Nephron (organoid): Measurements from ENCODE around the gene PLD1.

Source experiments
- H3K27ac Mint-ChIP-seq, 3 experiments: 2 replicates each; pipeline ENCODE4 v1.8.0; 2020; ENCODE audit warnings: mixed read lengths in 3 of 3, mild to moderate bottlenecking in 2 of 3, moderate library complexity in 1 of 3
- H3K27me3 Mint-ChIP-seq: 2 replicates; pipeline ENCODE4 v1.8.0; 2021; ENCODE audit warnings: low read depth, mild to moderate bottlenecking, moderate library complexity, mixed read lengths
- H3K36me3 Mint-ChIP-seq: 2 replicates; pipeline ENCODE4 v1.8.0; 2020; ENCODE audit warnings: low read depth, mixed read lengths
- H3K4me1 Mint-ChIP-seq: 2 replicates; pipeline ENCODE4 v1.8.0; 2020; ENCODE audit warnings: mixed read lengths
- H3K4me3 Mint-ChIP-seq, 3 experiments: 2 replicates each; pipeline ENCODE4 v1.8.0; 2020; ENCODE audit warnings: mild to moderate bottlenecking in 3 of 3, mixed read lengths in 3 of 3, moderate library complexity in 2 of 3
- H3K9me3 Mint-ChIP-seq: 2 replicates; pipeline ENCODE4 v1.8.0; 2020; ENCODE audit warnings: mixed read lengths
- CTCF ChIP-seq, 3 experiments: fragments of 200-600 bp; sonication (generic); IDR thresholded peaks; one replicate each; pipeline ENCODE4 v1.5.0; 2021; ENCODE audit warnings: antibody characterized with exemption in 3 of 3; ENCODE audit not compliant: unreplicated experiment in 3 of 3

The PLD1 gene

GRCh38 chr3:171585039-171585438 is 225.2 kb downstream of the PLD1 start:
- Mint-ChIP-seq H3K9me3 (no peaks in the 10 kb centered on the region), H3K27me3 (peaks cover 3% of the 10 kb centered on the region), H3K4me3 (no peak overlapping the region), H3K36me3 (no peaks in the 10 kb centered on the region), H3K27ac (no peak overlapping the region), H3K4me1 (no peaks in the 10 kb centered on the region)
- TF ChIP-seq CTCF (IDR thresholded peaks at IDR 0.05; ENCODE audit: unreplicated experiment in 3 of 3), result no peak

GRCh38 chr3:171584100-171584499 is 226.2 kb downstream of the PLD1 start:
- Mint-ChIP-seq H3K27ac (no peak overlapping the region), H3K4me1 (no peaks in the 10 kb centered on the region), H3K4me3 (no peak overlapping the region), H3K9me3 (no peaks in the 10 kb centered on the region), H3K27me3 (peaks cover 3% of the 10 kb centered on the region), H3K36me3 (no peaks in the 10 kb centered on the region)
- no peak for TF ChIP-seq CTCF (IDR thresholded peaks at IDR 0.05; ENCODE audit: unreplicated experiment in 3 of 3)

GRCh38 chr3:171574556-171575240 is 235.6 kb downstream of the PLD1 start:
- TF ChIP-seq CTCF (IDR thresholded peaks at IDR 0.05; ENCODE audit: unreplicated experiment in 3 of 3), result no peak
- Mint-ChIP-seq H3K4me3 (no peak overlapping the region), H3K9me3 (peaks cover 21% of the 10 kb centered on the region), H3K4me1 (no peaks in the 10 kb centered on the region), H3K27me3 (peaks cover 4% of the 10 kb centered on the region), H3K36me3 (no peaks in the 10 kb centered on the region), H3K27ac (no peak overlapping the region)

- Mint-ChIP-seq H3K4me1 (peaks cover 22% of the 10 kb centered on the region), H3K4me3 (no peak overlapping the region)
Measured at GRCh38 chr3:171569571-171570132, 240.6 kb downstream of the PLD1 start.

GRCh38 chr3:171568766-171569165 is 241.5 kb downstream of the PLD1 start:
- Mint-ChIP-seq H3K4me3 (no peak overlapping the region), H3K27me3 (peaks cover 3% of the 10 kb centered on the region), H3K27ac (peak overlapping the region in 2 of 3 experiments; percentile 33 to 84), H3K4me1 (peaks cover 24% of the 10 kb centered on the region), H3K36me3 (no peaks in the 10 kb centered on the region), H3K9me3 (peaks cover 19% of the 10 kb centered on the region)
- no peak for TF ChIP-seq CTCF (IDR thresholded peaks at IDR 0.05; ENCODE audit: unreplicated experiment in 3 of 3)

More at GRCh38 chr3:171569571-171570132, 240.6 kb downstream of the PLD1 start:
- no peak for TF ChIP-seq CTCF (IDR thresholded peaks at IDR 0.05; ENCODE audit: unreplicated experiment in 3 of 3)
- Mint-ChIP-seq H3K36me3 (no peaks in the 10 kb centered on the region), H3K27me3 (no peaks in the 10 kb centered on the region), H3K9me3 (peaks cover 22% of the 10 kb centered on the region), H3K27ac (peak overlapping the region in 2 of 3 experiments; percentile 33 to 84)
